PC-3 (cell line): ENCODE data around the gene GABRG3.
"Not testable (repeated sequence)": the region's sequence is repeated elsewhere in the genome, so short reads cannot be mapped to it uniquely, and the experiment has no call there.

Source experiments
- CTCF ChIP-seq: fragments of 300-600 bp; sonication (generic); conservative IDR thresholded peaks from 2 replicates; pipeline ENCODE4 v1.5.1; 2017; ENCODE audit warnings: antibody characterized with exemption, low read depth, mild to moderate bottlenecking, low read length
- EZH2 ChIP-seq: fragments of 300-600 bp; sonication (generic); IDR thresholded peaks from one replicate; pipeline ENCODE4 v1.6.1; 2017; ENCODE audit warnings: antibody characterized with exemption, mild to moderate bottlenecking, low read length; ENCODE audit not compliant: unreplicated experiment

GRCh38 chr15:27191515-27191914, 220.5 kb downstream of the GABRG3 start:
- TF ChIP-seq EZH2, CTCF: not testable (repeated sequence)
